Fibroblast of the aortic adventitia (primary cell): Measurements from ENCODE around the gene ARID1B. TPM values are rescaled to one million over a fixed set of nuclear protein-coding genes. Genes with fewer than 3 reads are reported as not detected.

ENCODE experiments used
- DNase-seq: peaks from one replicate; pipeline ENCODE4 v3.0.0-alpha.2; 2010; ENCODE audit warnings: low read depth
- H3K4me3 ChIP-seq: 2 replicates; pipeline ENCODE4 v1.5.1; 2011; ENCODE audit warnings: low read depth, mild to moderate bottlenecking, control low read depth, low read length, moderate library complexity
- CTCF ChIP-seq: IDR thresholded peaks from 2 replicates; pipeline ENCODE4 v1.5.1; 2011; ENCODE audit warnings: mild to moderate bottlenecking, low read length, control low read depth, inconsistent platforms; ENCODE audit not compliant: insufficient read depth
- small RNA-seq: library from RNA; depleted of rRNA; stranded (forward); fragments of <200 nt; gene quantifications from one replicate; pipeline ENCODE3, GENCODE V24; 2012
- total RNA-seq: library from RNA; depleted of rRNA; stranded (reverse); fragments of >200 nt; gene quantifications from 2 replicates; pipeline ENCODE4 v1.2.3, GENCODE V29; 2012; ENCODE audit warnings: low replicate concordance

The ARID1B gene
- total RNA-seq, 1 donor: 55.9 TPM

GRCh38 chr6:157259443-157259842 is 482.3 kb downstream of the ARID1B start:
- DNase-seq: no peak
- H3K4me3 ChIP-seq: no peak overlapping the region
- no peak for TF ChIP-seq CTCF

Small RNA genes within 50 kb of the gene (small RNA-seq; reads per million reads assigned to genes)
- gene AL355297.2 (not detected), gene MIR4466 (not detected)
